Lower leg skin (tissue), 3 donors: Measurements from ENCODE around the gene TTC7B.

ENCODE experiments used
- CTCF ChIP-seq, 3 donors: fragments of 450-650 bp; IDR thresholded peaks; one replicate each; pipeline ENCODE4 v1.5.1; 2016; ENCODE audit warnings: antibody characterized with exemption in 3 of 3, mild to moderate bottlenecking in 3 of 3, moderate library complexity in 2 of 3
- POLR2A ChIP-seq, 2 donors: fragments of 450-650 bp; IDR thresholded peaks; one replicate each; pipeline ENCODE4 v1.6.1; 2016 to 2017; ENCODE audit warnings: antibody characterized with exemption in 2 of 2, mild to moderate bottlenecking in 1 of 2, moderate library complexity in 1 of 2

GRCh38 chr14:90773196-90773486, 43.1 kb downstream of the TTC7B start:
- TF ChIP-seq POLR2A (IDR thresholded peaks at IDR 0.05) (no peak), CTCF (IDR thresholded peaks at IDR 0.05) (no peak)
